SU-DHL-6 (cell line): ENCODE data around the gene AOC3.

Source experiments
- H2AFZ ChIP-seq: fragments of 200-600 bp; sonication (generic); 2 replicates; pipeline ENCODE4 v1.6.1; 2014; ENCODE audit warnings: low read depth, mild to moderate bottlenecking, moderate library complexity, mixed read lengths, antibody characterized with exemption, low read length; ENCODE audit not compliant: severe bottlenecking
- H3F3A ChIP-seq: fragments of 200-600 bp; shearing (Covaris generic); 2 replicates; pipeline ENCODE4 v1.6.0; 2016; ENCODE audit warnings: antibody characterized with exemption, mild to moderate bottlenecking; ENCODE audit not compliant: insufficient read depth
- H3K27ac ChIP-seq: fragments of 200-600 bp; sonication (generic); 2 replicates; pipeline ENCODE4 v1.5.1; 2016; ENCODE audit warnings: low read depth, mild to moderate bottlenecking, low read length, moderate library complexity, mixed read lengths
- H3K27me3 ChIP-seq: fragments of 200-600 bp; sonication (generic), shearing (Covaris generic); 2 replicates; pipeline ENCODE4 v1.6.0; 2014; ENCODE audit warnings: mild to moderate bottlenecking, low read length
- H3K36me3 ChIP-seq: fragments of 200-600 bp; sonication (generic); 2 replicates; pipeline ENCODE4 v1.6.1; 2014; ENCODE audit warnings: mild to moderate bottlenecking, low read length, mixed read lengths
- H3K4me2 ChIP-seq: fragments of 300-600, 200-600 bp; shearing (Covaris generic), sonication (generic); 2 replicates; pipeline ENCODE4 v1.6.0; 2014; ENCODE audit warnings: low read length, low read depth, mild to moderate bottlenecking; ENCODE audit not compliant: poor library complexity, severe bottlenecking
- H3K4me3 ChIP-seq: fragments of 200-600 bp; sonication (generic); 2 replicates; pipeline ENCODE4 v1.5.1; 2014; ENCODE audit warnings: antibody characterized with exemption, low read length, mild to moderate bottlenecking, mixed read lengths; ENCODE audit not compliant: insufficient read depth, poor library complexity, severe bottlenecking
- H3K79me2 ChIP-seq: fragments of 200-600 bp; sonication (generic); 2 replicates; pipeline ENCODE4 v1.6.1; 2014; ENCODE audit warnings: mild to moderate bottlenecking, low read length, moderate library complexity; ENCODE audit not compliant: insufficient read depth
- H3K9ac ChIP-seq: fragments of 200-600 bp; sonication (generic); 2 replicates; pipeline ENCODE4 v1.7.0; 2014; ENCODE audit warnings: mild to moderate bottlenecking, low read length
- H3K9me2 ChIP-seq: fragments of 200-600 bp; sonication (generic); replicated peaks from 2 replicates; pipeline ENCODE4 v1.6.1; 2014; ENCODE audit warnings: low read length; ENCODE audit not compliant: insufficient read depth
- H3K9me3 ChIP-seq: fragments of 200-600 bp; sonication (generic); 2 replicates; pipeline ENCODE4 v1.6.1; 2014; ENCODE audit warnings: low read length, mixed read lengths; ENCODE audit not compliant: insufficient read depth
- H4K20me1 ChIP-seq: fragments of 200-600 bp; sonication (generic); 2 replicates; pipeline ENCODE4 v1.6.1; 2014; ENCODE audit warnings: low read depth, mild to moderate bottlenecking, antibody characterized with exemption, low read length, moderate library complexity, mixed read lengths
- CTCF ChIP-seq: fragments of 200-600 bp; sonication (generic); IDR thresholded peaks from one replicate; pipeline ENCODE4 v1.5.1; 2017; ENCODE audit warnings: antibody characterized with exemption, mild to moderate bottlenecking, low read length, moderate library complexity; ENCODE audit not compliant: insufficient read depth, poor library complexity, severe bottlenecking
- EZH2phosphoT487 ChIP-seq: fragments of 200-600 bp; sonication (generic), shearing (Covaris generic); conservative IDR thresholded peaks from 2 replicates; pipeline ENCODE4 v1.6.1; 2018; ENCODE audit warnings: mild to moderate bottlenecking, antibody characterized with exemption, low read length, moderate library complexity, mixed read lengths

AOC3 gene

GRCh38 chr17:42850954-42851353 lies at the start of gene AOC3:
AOC3 (plus strand) TSS chr17:42851199; CDS start chr17:42851344, 145 bp downstream.
- Histone ChIP-seq H3K4me3 (no peak within 1 kb of the TSS), H3K36me3 (no peaks in the 10 kb centered on the region)
- TF ChIP-seq EZH2phosphoT487 (no peak), CTCF (no peak)

GRCh38 chr17:42803074-42803883 lies 47.7 kb upstream of the AOC3 start:
- Histone ChIP-seq H2AFZ (no peak overlapping the region), H3K4me2 (no peak overlapping the region)
- no peak for TF ChIP-seq CTCF
- no peak for TF ChIP-seq EZH2phosphoT487

More at GRCh38 chr17:42850954-42851353, at the start of gene AOC3:
- H4K20me1 ChIP-seq: no peaks in the 10 kb centered on the region
- H3K9ac ChIP-seq: no peak within 1 kb of the TSS
- no peaks in the 10 kb centered on the region for H3K9me2 ChIP-seq
- no peaks in the 10 kb centered on the region for H3F3A ChIP-seq
- H2AFZ ChIP-seq: no peak within 1 kb of the TSS
- H3K27me3 ChIP-seq: no peaks in the 10 kb centered on the region
- H3K9me3 ChIP-seq: no peaks in the 10 kb centered on the region
- no peak within 1 kb of the TSS for H3K4me2 ChIP-seq
- no peaks in the 10 kb centered on the region for H3K79me2 ChIP-seq
- H3K27ac ChIP-seq: no peak within 1 kb of the TSS

GRCh38 chr17:42804918-42805367 lies 46.1 kb upstream of the AOC3 start:
- Histone ChIP-seq H3F3A (0 out of 2 replicates have a peak, but pooled peaks cover 1% of the 10 kb centered on the region), H3K27me3 (no peaks in the 10 kb centered on the region), H3K4me2 (no peak overlapping the region), H3K4me3 (no peak overlapping the region), H2AFZ (no peak overlapping the region), H3K36me3 (no peaks in the 10 kb centered on the region), H3K79me2 (no peaks in the 10 kb centered on the region), H3K9me2 (no peaks in the 10 kb centered on the region), H3K27ac (no peak overlapping the region), H3K9ac (no peak overlapping the region), H3K9me3 (no peaks in the 10 kb centered on the region), H4K20me1 (no peaks in the 10 kb centered on the region)
- TF ChIP-seq EZH2phosphoT487 (no peak), CTCF (no peak)

More at GRCh38 chr17:42803074-42803883, 47.7 kb upstream of the AOC3 start:
- no peaks in the 10 kb centered on the region for H3F3A ChIP-seq
- no peaks in the 10 kb centered on the region for H3K9me2 ChIP-seq
- H3K9ac ChIP-seq: no peak overlapping the region
- no peak overlapping the region for H3K4me3 ChIP-seq
- H4K20me1 ChIP-seq: no peaks in the 10 kb centered on the region
- no peaks in the 10 kb centered on the region for H3K9me3 ChIP-seq
- H3K27ac ChIP-seq: no peak overlapping the region
- H3K79me2 ChIP-seq: no peaks in the 10 kb centered on the region
- no peaks in the 10 kb centered on the region for H3K36me3 ChIP-seq
- H3K27me3 ChIP-seq: no peaks in the 10 kb centered on the region
